Progenitor cell of endocrine pancreas (in vitro differentiated cells): ENCODE data around the gene RUSF1. TPM values are rescaled to one million over a fixed set of nuclear protein-coding genes. Genes with fewer than 3 reads are reported as not detected.

Source experiments
- DNase-seq: peaks from one replicate; pipeline ENCODE4 v3.0.0; 2021; ENCODE audit warnings: low spot score; ENCODE audit not compliant: unreplicated experiment
- H3K27ac Mint-ChIP-seq: 2 replicates; pipeline ENCODE4 v1.8.0; 2021; ENCODE audit warnings: mild to moderate bottlenecking, moderate library complexity, mixed read lengths
- H3K27me3 Mint-ChIP-seq: 2 replicates; pipeline ENCODE4 v1.8.0; 2021; ENCODE audit warnings: mixed read lengths
- H3K36me3 Mint-ChIP-seq: 2 replicates; pipeline ENCODE4 v1.8.0; 2022; ENCODE audit warnings: mixed read lengths; ENCODE audit not compliant: insufficient read depth
- H3K4me1 Mint-ChIP-seq: 2 replicates; pipeline ENCODE4 v1.8.0; 2021; ENCODE audit warnings: low read depth, mixed read lengths
- H3K4me3 Mint-ChIP-seq: 2 replicates; pipeline ENCODE4 v1.8.0; 2021; ENCODE audit warnings: low read depth, mild to moderate bottlenecking, moderate library complexity, mixed read lengths
- H3K9me3 Mint-ChIP-seq: 2 replicates; pipeline ENCODE4 v1.8.0; 2021; ENCODE audit warnings: low read depth, mixed read lengths
- CTCF ChIP-seq: fragments of 200-600 bp; sonication (generic); IDR thresholded peaks from one replicate; pipeline ENCODE4 v1.5.0; 2021; ENCODE audit warnings: antibody characterized with exemption, mild to moderate bottlenecking; ENCODE audit not compliant: unreplicated experiment
- total RNA-seq: library from RNA; stranded (reverse); gene quantifications from 2 replicates; pipeline ENCODE4 v1.2.1, GENCODE V29; 2021

Gene RUSF1
- total RNA-seq, 1 donor from 2014 or later = 65.1 TPM

GRCh38 chr16:31488468-31489297 is 19.5 kb downstream of the RUSF1 start:
- no peaks in the 10 kb centered on the region for H3K9me3 Mint-ChIP-seq
- no peak for TF ChIP-seq CTCF
- H3K27me3 Mint-ChIP-seq = peaks cover 42% of the 10 kb centered on the region
- H3K4me3 Mint-ChIP-seq = no peak overlapping the region
- DNase-seq = no peak
- peaks cover 17% of the 10 kb centered on the region for H3K36me3 Mint-ChIP-seq
- H3K4me1 Mint-ChIP-seq = peaks cover 14% of the 10 kb centered on the region
- no peak overlapping the region for H3K27ac Mint-ChIP-seq

GRCh38 chr16:31487720-31488467 is 20.3 kb downstream of the RUSF1 start:
- Mint-ChIP-seq H3K27ac (no peak overlapping the region), H3K4me1 (peaks cover 14% of the 10 kb centered on the region), H3K4me3 (peak overlapping the region; percentile 75), H3K9me3 (no peaks in the 10 kb centered on the region), H3K27me3 (peaks cover 44% of the 10 kb centered on the region), H3K36me3 (peaks cover 11% of the 10 kb centered on the region)
- peak; percentile 30 for DNase-seq
- no peak for TF ChIP-seq CTCF

GRCh38 chr16:31487071-31487719 is 21.0 kb downstream of the RUSF1 start:
- no peak for TF ChIP-seq CTCF
- Mint-ChIP-seq H3K27ac (no peak overlapping the region), H3K36me3 (peaks cover 9% of the 10 kb centered on the region), H3K9me3 (no peaks in the 10 kb centered on the region), H3K4me3 (peak overlapping the region; percentile 75), H3K27me3 (peaks cover 51% of the 10 kb centered on the region), H3K4me1 (peaks cover 14% of the 10 kb centered on the region)
- no peak for DNase-seq

GRCh38 chr16:31486045-31486444 is 22.1 kb downstream of the RUSF1 start:
- Mint-ChIP-seq H3K36me3 (peaks cover 9% of the 10 kb centered on the region), H3K4me1 (peaks cover 14% of the 10 kb centered on the region), H3K9me3 (no peaks in the 10 kb centered on the region), H3K27me3 (peaks cover 61% of the 10 kb centered on the region), H3K4me3 (no peak overlapping the region), H3K27ac (no peak overlapping the region)
- no peak for TF ChIP-seq CTCF
- DNase-seq = no peak

- H3K36me3 Mint-ChIP-seq = peaks cover 6% of the 10 kb centered on the region
- no peak overlapping the region for H3K27ac Mint-ChIP-seq
- peaks cover 66% of the 10 kb centered on the region for H3K27me3 Mint-ChIP-seq
- TF ChIP-seq CTCF = no peak
- H3K9me3 Mint-ChIP-seq = no peaks in the 10 kb centered on the region
- H3K4me1 Mint-ChIP-seq = peaks cover 14% of the 10 kb centered on the region
- H3K4me3 Mint-ChIP-seq = no peak overlapping the region
- no peak for DNase-seq
These were observed 22.6 kb downstream of the RUSF1 start for GRCh38 chr16:31485571-31485970.
